Measurements from ENCODE around the gene PCNX3.

The PCNX3 gene

GRCh38 chr11:65580756-65581155 lies 34.8 kb upstream of the PCNX3 start:
- no peak for DNase-seq

DNA sequence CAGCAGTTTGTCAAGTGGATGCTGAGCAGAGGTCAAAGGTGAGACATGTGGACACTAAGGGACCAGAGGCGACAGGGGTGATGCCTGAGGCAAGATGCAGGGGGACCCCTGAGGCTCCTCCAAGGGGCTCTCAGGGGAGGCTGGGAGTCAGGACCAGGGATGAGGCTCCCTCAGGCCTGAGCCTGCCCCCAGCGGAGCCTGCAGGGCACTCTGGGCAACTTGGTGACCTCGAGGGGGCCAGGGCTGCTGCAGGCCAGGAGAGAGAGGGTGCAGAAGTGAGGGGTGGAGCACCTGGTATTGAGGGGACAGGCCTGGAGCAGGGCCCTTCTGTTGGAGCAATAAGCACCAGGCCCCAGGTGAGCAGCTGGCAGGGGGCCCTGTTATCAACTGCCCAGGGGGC lies 33.6 kb upstream of the PCNX3 start:
- DNase-seq = no peak

DNA sequence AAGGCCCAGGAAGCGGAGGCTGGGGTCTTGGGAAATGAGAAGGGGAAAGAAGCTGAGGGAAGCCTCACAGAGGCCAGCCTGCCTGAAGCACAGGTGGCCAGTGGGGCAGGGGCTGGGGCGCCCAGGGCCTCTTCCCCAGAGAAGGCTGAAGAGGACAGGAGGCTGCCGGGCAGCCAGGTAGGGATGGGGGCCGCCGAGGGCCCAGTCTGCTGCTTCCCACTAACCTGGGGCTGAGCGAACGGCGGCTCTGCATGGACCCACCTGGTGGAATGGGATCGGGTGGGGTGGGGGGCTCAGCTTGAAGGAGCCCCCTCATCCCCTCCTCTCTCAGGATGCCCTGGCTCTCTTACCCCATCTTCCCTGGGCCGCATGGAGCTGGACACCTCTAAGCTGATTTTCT lies 32.0 kb upstream of the PCNX3 start:
- no peak for DNase-seq

- DNase-seq = no peak
Measured at GRCh38 chr11:65584106-65584505, 31.5 kb upstream of the PCNX3 start.

DNA sequence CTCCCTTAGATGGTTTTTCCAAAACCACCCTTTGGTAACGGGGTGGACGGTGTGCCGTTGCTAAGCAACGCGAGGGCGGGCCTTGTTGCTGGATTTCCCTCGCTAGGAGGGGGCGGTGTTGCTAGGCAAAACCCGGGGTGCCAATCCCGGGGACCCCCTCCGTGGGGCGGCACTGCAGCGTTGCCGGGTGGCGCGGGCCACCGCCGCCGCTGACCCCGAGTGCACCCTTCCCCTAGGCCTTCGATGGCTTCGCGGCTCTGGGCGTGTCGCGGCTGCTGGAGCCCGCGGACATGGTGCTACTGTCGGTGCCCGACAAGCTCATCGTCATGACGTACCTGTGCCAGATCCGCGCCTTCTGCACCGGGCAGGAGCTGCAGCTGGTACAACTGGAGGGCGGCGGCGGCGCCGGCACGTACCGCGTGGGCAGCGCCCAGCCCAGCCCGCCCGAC lies 30.8 kb upstream of the PCNX3 start:
- DNase-seq = no peak

- DNase-seq = no peak
Measured at GRCh38 chr11:65585396-65586246, 30.0 kb upstream of the PCNX3 start.

DNA sequence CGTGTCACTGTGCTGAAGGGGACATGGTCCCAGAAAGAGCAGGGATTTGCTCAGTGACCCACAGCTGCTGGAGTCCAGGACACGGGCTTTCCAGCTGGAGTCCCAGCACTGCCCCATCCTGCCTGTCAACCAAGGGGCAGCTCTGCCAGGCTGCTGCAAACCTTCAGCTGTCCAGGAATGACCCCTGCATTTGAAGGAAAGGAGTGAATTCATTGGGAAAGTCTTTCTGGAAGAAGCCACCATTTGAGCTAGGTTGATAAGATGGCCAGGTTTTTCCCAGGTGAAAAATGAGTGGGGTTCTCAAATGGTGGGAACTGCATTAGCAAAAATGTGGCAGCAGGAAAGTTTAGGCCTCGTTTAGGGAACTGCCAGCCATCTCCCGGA lies 29.3 kb upstream of the PCNX3 start:
- DNase-seq = no peak

DNA sequence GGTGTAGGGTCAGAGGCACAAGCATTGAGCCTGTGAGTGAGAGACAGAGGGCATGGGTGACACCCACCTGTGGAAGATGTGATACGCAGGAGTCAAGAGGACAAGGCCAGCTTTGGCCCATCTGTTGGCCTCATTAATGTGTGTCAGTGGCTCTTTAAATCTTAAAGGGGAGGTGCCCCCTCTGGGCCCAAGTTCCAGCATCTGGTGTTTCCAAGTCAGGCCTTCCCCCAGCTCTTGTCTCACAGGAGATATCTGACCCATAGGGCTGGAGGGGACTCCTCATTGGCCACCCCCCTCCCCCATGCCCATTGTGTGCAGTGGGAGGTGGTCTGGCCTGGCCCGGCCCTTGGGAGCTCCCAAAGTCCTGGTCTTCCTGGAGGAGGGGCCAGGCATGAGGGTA lies 28.9 kb upstream of the PCNX3 start:
- no peak for DNase-seq

DNA sequence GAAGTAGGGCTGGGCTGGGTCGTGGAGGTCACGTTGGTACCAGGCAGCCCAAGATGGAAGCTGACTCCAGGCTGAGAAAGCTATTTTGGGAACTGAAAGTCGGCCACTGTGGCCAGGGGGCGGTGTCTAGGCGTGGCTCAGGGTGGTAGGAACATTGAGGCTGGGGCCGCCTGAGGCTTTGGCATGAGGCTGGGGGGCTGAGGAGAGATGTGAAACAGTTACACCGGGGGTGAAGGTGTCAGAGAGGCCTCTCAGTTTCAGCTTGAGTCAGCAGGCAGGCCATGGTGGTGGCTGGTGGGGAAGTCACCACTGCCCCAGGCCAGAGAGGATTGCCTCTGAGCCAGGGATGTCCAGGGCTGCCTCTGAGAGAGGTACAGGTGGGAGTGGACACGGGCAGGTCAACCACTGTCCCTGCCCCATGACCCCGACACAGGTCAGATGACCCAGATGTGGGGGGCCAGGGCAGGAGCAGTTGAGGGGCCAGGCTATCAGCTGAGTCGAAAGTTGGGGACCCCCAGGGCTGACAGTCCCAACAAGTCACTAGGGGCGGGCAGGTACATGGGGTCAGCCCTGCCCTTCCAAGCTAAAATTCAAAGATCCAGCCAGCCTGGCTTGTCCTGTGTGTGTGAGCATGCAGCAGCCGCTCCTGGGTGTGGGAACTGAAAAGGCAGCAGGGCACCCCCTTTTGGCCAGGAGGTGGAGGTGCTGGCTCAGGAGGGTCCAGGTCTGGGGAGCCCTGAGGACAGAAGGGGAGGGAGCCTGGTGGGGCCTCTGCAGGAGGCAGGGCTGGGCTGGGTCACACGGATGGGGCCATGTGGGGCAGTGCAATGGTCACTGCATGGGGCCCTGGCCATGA lies 27.1 kb upstream of the PCNX3 start:
- DNase-seq = peak; percentile 58 to 84 (median 71)

DNA sequence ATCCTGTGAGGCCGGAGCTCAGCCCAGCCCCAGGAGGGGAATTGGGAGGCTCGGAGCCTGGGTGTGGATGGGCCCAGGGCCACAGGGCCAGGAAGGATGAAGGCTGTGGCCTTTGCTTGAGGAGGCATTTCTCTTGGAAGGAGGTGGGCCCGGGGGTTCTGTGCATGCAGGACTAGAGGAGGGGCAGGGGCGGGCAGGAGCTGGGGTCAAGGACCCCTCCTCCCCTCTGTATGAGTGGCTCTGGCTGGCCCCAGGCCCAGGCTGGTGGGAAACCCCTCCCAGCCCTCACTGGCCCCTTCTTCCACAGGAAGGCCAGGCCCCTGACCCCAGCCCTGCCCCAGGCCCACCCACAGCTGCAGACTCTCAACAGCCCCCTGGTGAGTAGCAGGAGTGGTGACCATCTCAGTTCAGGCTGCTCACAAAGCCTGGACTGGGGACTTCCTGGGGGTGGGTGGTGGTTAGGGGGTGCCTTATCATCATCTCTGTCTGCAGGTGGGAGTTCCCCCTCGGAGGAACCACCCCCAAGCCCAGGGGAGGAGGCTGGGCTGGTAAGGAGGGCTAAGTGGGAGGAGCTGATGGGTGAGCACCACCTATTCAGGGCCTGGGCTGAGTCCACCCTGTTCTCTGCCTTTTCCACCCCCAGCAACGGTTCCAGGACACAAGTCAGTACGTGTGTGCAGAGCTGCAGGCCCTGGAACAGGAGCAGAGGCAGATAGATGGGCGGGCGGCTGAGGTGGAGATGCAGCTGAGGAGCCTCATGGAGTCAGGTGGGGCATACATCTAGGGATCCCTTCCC lies 25.9 kb upstream of the PCNX3 start:
- no peak for DNase-seq

DNA sequence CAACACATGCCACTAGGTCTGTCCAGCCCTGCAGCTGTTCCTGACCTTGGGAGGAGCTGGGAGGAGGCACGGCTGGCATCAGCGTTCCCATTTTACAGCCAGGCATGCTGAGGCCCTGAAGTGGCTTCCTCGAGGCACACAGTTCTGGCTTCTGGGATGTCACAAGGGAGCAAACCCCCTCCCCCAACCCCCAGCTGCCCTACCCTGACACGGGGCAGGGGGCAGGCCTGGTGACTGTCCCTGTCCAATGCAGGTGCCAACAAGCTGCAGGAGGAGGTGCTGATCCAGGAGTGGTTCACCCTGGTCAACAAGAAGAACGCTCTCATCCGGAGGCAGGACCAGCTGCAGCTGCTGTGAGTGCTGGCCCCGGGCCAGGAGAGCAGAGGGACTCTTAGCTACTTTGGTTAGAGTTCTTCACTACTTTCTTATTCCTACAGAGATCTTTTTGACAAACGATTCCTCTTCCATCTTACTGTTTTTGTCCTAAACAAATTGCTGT lies 25.3 kb upstream of the PCNX3 start:
- no peak for DNase-seq

DNA sequence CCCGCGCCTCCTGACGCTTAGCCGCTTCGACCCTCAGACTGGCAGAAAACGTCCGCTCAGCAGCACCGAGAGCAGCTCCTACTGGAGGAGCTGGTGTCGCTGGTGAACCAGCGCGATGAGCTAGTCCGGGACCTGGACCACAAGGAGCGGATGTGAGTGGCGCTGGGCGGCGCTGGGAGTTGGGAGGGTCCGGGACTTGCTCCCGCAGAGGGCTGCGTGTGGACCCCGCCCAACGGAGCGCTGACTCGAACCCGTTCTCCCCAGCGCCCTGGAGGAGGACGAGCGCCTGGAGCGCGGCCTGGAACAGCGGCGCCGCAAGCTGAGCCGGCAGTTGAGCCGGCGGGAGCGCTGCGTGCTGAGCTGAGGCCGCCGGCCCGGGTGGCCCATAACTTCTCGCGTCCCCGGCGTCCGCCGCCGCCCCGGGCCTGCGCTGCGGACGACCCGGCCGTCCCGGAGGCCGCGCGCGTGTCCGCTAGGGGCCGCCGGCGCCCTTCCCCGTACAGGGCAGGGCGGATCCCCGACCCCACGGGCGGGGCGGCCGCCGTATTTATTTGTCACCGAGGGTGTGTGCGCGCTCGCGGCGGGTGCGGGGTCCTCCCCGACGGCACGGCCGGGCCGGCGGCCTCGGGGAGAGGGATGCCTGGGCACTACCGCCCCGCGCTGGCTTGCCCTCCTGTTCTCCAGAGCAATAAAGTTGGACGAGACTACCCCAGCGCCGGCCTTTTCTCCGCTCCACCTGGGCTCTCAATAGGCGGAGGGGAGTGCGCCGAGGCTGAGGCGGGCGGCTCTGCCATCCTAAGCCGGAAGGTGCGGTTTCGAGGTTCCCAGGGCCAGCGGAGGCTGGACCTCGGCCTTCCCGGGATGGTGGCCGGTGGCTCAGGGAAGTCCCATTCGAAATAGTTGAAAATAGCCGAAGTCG lies 23.4 kb upstream of the PCNX3 start:
- no peak for DNase-seq

DNA sequence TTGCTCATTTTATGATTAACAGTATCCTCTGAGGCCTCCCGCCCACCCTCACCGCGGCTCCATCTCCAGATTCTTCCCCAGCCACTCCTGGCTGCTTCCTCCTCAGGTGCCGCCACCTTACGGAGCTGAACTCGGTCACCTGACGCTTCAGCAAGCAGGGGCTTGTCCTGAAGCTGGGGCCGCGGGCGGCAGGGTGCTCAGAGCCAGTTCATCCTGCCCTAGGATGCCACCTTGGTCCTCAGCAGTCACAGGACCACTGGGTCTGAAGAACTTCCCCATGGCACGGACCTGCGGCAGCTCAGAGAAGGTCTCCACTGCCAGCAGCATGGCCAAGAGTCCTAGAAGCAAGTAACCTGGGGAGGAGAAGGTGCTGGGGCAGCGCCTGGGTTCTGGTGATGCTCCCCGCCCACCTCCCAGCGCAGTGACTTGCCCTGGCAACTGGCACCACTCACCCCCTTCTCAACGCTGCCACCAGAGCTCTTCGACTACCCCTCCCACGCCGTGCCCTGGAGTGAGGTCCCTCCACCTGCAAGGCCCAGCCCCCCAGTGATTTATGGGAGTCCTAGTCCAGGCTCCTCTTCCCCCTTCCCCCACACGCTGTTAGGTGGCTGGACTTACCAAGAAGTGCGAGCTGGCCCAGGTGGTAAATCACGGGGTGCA lies 22.6 kb upstream of the PCNX3 start:
- no peak for DNase-seq

DNA sequence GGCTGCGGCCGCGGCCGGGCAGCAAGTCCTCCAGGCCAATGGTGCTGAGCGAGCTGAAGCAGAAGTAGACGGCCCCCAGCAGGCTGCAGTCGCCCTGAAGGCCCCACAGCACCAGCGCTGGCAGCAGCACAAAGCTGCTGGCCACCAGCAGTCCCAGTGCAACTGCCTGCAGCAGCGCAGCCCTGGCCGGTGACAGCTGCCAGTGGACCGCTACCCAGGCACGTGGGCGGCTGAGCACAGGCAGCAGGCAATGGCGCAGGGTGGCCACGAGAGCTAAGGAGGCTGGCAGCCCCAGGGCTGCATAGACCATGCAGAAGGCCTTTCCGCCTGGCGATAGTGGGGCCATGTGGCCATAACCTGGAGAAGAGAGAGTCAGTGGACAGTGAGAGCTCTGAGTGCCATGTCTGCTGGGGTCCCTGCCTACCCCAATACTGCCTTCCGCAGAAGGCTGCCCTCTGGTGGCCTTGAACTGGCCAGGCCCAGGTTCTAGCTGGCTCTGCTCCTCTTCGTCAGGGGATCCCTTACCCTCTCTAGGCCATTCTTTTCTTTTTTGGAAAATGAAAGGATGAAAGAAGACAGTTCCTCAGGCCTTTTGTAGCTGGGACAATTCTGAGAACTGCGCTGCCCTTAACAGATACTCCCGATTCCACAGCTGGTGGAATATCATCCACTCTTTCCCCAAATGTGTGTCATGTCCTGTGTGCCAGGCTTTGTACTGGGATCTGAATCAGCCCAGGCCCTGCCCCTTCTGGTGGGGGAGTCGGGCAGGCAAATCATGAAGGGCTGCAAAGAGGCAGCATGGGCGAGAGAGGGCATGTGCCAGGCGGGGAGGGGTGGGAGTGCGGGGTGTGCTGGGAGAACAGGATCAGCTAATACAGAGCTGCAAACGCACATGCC lies 21.8 kb upstream of the PCNX3 start:
- DNase-seq = no peak

GRCh38 chr11:65595131-65595530 lies 20.4 kb upstream of the PCNX3 start:
- DNase-seq = no peak

GRCh38 chr11:65595543-65596281 lies 19.9 kb upstream of the PCNX3 start, which contains the start of gene KCNK7:
KCNK7 (minus strand) TSS chr11:65595800; CDS start chr11:65595772, 28 bp downstream.
- DNase-seq = no peak

GRCh38 chr11:65596520-65596919 lies 19.1 kb upstream of the PCNX3 start:
- no peak for DNase-seq

DNA sequence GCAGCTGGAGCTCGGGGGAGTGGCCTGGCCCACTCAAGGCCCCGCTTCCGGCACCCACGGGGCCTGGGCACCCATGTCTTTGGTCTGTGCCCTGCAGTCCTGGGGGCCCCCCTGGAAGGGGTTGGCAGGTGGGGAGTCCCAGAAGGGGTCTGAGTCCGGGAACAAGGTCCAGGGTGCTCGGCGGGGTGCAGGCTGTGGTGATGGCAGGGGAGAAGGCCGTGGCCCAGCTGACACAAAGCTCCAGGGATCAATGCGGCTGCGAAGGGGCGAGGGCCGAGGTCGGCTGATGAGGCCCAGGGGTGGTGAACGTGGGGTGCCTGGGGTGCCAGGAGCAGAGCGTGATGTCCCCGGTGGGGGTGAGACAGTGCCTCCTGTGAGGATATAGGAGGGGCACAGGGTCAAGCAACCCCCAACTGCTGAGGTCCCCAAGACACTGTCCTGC lies 17.3 kb upstream of the PCNX3 start:
- DNase-seq = no peak
